ENCODE measurements around the gene RPP38. TPM values are rescaled to one million over a fixed set of nuclear protein-coding genes. Genes with fewer than 3 reads are reported as not detected.

The RPP38 gene
- 13.2 and 15.1 TPM in 2 replicates for total RNA-seq (2014; rRNA removed; shearing (Covaris generic))
- total RNA-seq (2022) = 21.6 and 22.1 TPM in 2 replicates
- Bru-seq, nascent RNA = percentile 71 among the genes with signal in this experiment
- BruChase-seq, experiment 1, labeled RNA remaining after a 6-hour chase = percentile 56 among the genes with signal in this experiment
- percentile 65 among the genes with signal in this experiment for BruChase-seq, experiment 2, labeled RNA remaining after a 2-hour chase
- long read RNA-seq, transcript RPP38-201 (3 exons, 1,457 nt) = minor isoform, 14 of 61 reads
- long read RNA-seq, transcript RPP38-203 (2 exons, 1,030 nt) = minor isoform, 14 of 61 reads
- long read RNA-seq, transcript RPP38-204 (3 exons, 1,296 nt) = minor isoform, 9 of 61 reads
- long read RNA-seq, transcript RPP38-207 (2 exons, 1,537 nt) = major isoform, 17 of 61 reads
- long read RNA-seq, partial matches to known transcripts = 0 of 61 reads
- long read RNA-seq, other reads (novel, unspliced or antisense) = 7 of 61 reads

GRCh38 chr10:15097011-15097812 lies at the start of gene RPP38:
Gene RPP38, plus strand, starts transcription at chr10:15097355. Its CDS starts 5,960 bp downstream, at chr10:15103315.
- POLR2A ChIA-PET = no interaction called here

GRCh38 chr10:15049533-15049932 lies 47.6 kb upstream of the RPP38 start:
- no peaks in the 10 kb centered on the region for H3K9me2 ChIP-seq (ENCODE audit: insufficient read depth, low read length)
- POLR2A ChIA-PET = interaction anchor here (1.0 kb wide), 1 partner anchor 15 kb away, joined by 3 read pairs; no protein-coding TSS in a partner anchor
- BruUV-seq (replicated peaks) = no TSS peak
- intact Hi-C loops (cut with micrococcal nuclease; ENCODE audit: unreplicated experiment) = no loop called here
- H3K4me3 ChIP-seq (ENCODE audit: low read depth, low read length, poor library complexity, severe bottlenecking) = no peak overlapping the region
- CTCF ChIA-PET (ENCODE audit: unreplicated experiment) = no interaction called here
- no peaks in the 10 kb centered on the region for H3K36me3 ChIP-seq (ENCODE audit: insufficient read depth, low read length)
- no peaks in the 10 kb centered on the region for H3K79me2 ChIP-seq (ENCODE audit: insufficient read depth, low read depth, low read length)
- no peak for TF ChIP-seq EZH2phosphoT487 (IDR thresholded peaks at IDR 0.05; ENCODE audit: borderline replicate concordance, low read depth, low read length)
- no peak for TF ChIP-seq CTCF (conservative IDR thresholded peaks at IDR 0.05; ENCODE audit: low read length)
- no peak for DNase-seq (ENCODE audit: low spot score)
- no peaks in the 10 kb centered on the region for H3K4me1 ChIP-seq (ENCODE audit: insufficient read depth, low read length, poor library complexity, severe bottlenecking)
- H3K27ac ChIP-seq (ENCODE audit: low read depth, low read length, poor library complexity, severe bottlenecking) = no peak overlapping the region
- H3K9me3 ChIP-seq (ENCODE audit: low read length) = no peaks in the 10 kb centered on the region
- no peak overlapping the region for H2AFZ ChIP-seq (ENCODE audit: low read length)
- no peaks in the 10 kb centered on the region for H4K20me1 ChIP-seq (ENCODE audit: insufficient read depth, low read length)
- no peak overlapping the region for H3K4me2 ChIP-seq (ENCODE audit: low read length)

More at GRCh38 chr10:15097011-15097812, at the start of gene RPP38:
- Histone ChIP-seq H3K4me3 (ENCODE audit: low read depth, low read length, poor library complexity, severe bottlenecking) (peak within 1 kb of the TSS; percentile 89), H3K4me2 (ENCODE audit: low read length) (peak within 1 kb of the TSS; percentile 88), H4K20me1 (ENCODE audit: insufficient read depth, low read length) (peaks cover 8% of the 10 kb centered on the region; the same call in 1 of the 2 replicates), H3K27ac (ENCODE audit: low read depth, low read length, poor library complexity, severe bottlenecking) (peak within 1 kb of the TSS; percentile 89), H3K9me3 (ENCODE audit: low read length) (no peaks in the 10 kb centered on the region), H2AFZ (ENCODE audit: low read length) (peak within 1 kb of the TSS; percentile 85), H3K9me2 (ENCODE audit: insufficient read depth, low read length) (no peaks in the 10 kb centered on the region), H3K36me3 (ENCODE audit: insufficient read depth, low read length) (peaks cover 25% of the 10 kb centered on the region), H3K4me1 (ENCODE audit: insufficient read depth, low read length, poor library complexity, severe bottlenecking) (peaks cover 17% of the 10 kb centered on the region), H3K79me2 (ENCODE audit: insufficient read depth, low read depth, low read length) (peaks cover 39% of the 10 kb centered on the region)
- peak; percentile 95 for DNase-seq (ENCODE audit: low spot score)
- CTCF ChIA-PET (ENCODE audit: unreplicated experiment) = no interaction called here
- TF ChIP-seq CTCF (conservative IDR thresholded peaks at IDR 0.05; ENCODE audit: low read length) (no peak), EZH2phosphoT487 (IDR thresholded peaks at IDR 0.05; ENCODE audit: borderline replicate concordance, low read depth, low read length) (no peak)
- intact Hi-C loops (cut with micrococcal nuclease; ENCODE audit: unreplicated experiment) = loop anchor here (1.0 to 5.0 kb wide), 3 partner anchors 9 to 220 kb away; partner anchors contain the start of genes ACBD7, DCLRE1C and SUV39H2
- no TSS peak for BruUV-seq (replicated peaks)

All from OCI-LY7 (cell line).